GM12865 (cell line): Measurements from ENCODE around the gene RNASE4.
A peak's percentile ranks its signal among the peaks of the same experiment; 100 is the strongest.

Experiments
- DNase-seq: peaks from one replicate; pipeline ENCODE4 v3.0.0; 2010; ENCODE audit warnings: low read depth
- H3K4me3 ChIP-seq: 2 replicates; pipeline ENCODE4 v1.5.1; 2011; ENCODE audit warnings: mild to moderate bottlenecking, low read depth, low read length, control low read depth
- CTCF ChIP-seq: IDR thresholded peaks from 2 replicates; pipeline ENCODE4 v1.5.1; 2011; ENCODE audit warnings: low read length, control low read depth, low read depth, inconsistent platforms; ENCODE audit not compliant: insufficient read depth; ENCODE audit errors: missing control alignments

RNASE4 gene

GRCh38 chr14:20676072-20676471, 8.3 kb upstream of the RNASE4 start:
- H3K4me3 ChIP-seq: no peak overlapping the region
- DNase-seq: no peak
- TF ChIP-seq CTCF: no peak

GRCh38 chr14:20679907-20680306, 4.5 kb upstream of the RNASE4 start:
- H3K4me3 ChIP-seq: peak overlapping the region; percentile 78
- DNase-seq: peak; percentile 41

DNA sequence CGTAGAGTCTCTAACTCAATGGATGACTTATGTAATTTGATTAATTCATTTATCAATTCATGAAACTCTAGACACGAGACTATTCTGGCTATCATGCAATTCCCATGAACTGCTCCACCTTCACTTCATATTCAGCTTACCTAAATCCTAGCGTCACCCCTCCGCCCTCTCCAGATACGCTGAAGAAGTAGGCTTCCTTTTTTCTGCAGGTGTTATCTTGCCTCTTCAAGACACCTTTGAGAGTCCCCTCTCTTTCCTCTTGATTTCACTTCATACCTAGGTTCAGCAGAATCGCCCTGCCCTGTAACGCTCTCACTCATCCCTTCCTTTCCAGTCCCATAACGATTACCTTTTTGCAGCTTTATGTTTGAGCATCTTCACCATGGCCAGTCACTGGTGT, 4.0 kb upstream of the RNASE4 start:
- no peak for TF ChIP-seq CTCF
- H3K4me3 ChIP-seq: peak overlapping the region; percentile 78

More at GRCh38 chr14:20679907-20680306, 4.5 kb upstream of the RNASE4 start:
- TF ChIP-seq CTCF: no peak

GRCh38 chr14:20680843-20681347, 3.5 kb upstream of the RNASE4 start:
- peak overlapping the region; percentile 78 for H3K4me3 ChIP-seq
- no peak for DNase-seq
- no peak for TF ChIP-seq CTCF

More for the DNA sequence above, 4.0 kb upstream of the RNASE4 start:
- no peak for DNase-seq

DNA sequence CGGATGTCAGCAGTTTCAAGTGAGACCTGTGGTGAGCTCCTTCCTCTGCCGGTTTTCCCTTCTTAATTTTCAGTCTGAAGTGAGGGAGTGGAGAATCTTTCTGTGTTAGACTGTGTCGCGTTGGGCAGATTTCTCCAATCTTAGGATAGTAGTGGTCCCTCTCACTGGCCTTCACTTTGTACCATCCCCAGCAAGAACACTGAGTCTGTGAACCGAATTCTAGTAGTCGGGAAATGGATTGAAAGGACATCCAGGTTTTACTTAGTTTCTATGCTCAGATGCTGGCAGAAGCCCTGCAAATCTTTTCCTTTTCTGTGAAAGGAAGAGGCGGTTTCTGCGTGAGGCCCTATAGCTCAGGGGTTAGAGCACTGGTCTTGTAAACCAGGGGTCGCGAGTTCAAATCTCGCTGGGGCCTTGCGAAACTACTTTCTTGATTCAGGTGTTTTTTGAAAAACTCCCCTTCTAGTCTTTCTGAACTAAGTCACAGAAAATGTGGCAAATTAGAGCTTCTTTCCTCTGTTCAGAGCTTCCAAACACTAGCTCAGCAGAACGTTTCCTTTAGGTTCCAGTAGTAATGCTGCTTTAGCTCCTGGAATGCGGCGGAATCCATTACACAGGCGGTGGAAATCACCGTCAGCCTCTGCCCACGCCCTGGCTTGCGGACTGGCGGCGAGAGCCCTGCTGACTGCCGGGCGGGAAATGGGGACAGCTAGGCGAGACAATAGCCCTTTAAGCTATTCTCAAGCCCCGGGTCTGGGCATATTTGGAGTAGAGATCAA, 2.8 kb upstream of the RNASE4 start:
- peak; percentile 91 for DNase-seq
- peak overlapping the region; percentile 78 for H3K4me3 ChIP-seq

DNA sequence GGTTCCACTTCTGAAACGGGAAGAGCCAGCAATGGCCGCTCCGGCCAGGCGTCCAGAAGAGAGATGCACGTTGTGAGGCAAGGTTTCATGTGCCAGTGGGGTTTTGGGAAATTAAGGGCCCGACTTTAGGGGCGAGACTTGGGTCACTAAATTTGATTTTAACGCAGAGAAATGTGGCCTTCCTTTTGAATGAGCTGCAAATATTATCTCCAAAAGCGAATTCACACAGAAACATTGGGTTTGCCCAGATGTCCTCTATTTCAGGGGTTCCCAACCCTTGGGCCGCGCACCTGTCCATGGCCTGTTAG, 2.3 kb upstream of the RNASE4 start:
- H3K4me3 ChIP-seq: peak overlapping the region; percentile 78
- no peak for TF ChIP-seq CTCF
- DNase-seq: no peak

More for the DNA sequence above, 2.8 kb upstream of the RNASE4 start:
- no peak for TF ChIP-seq CTCF

- DNase-seq: peak; percentile 96
- peak overlapping the region; percentile 78 for H3K4me3 ChIP-seq
- no peak for TF ChIP-seq CTCF
Measured at GRCh38 chr14:20682435-20683124, 1.8 kb upstream of the RNASE4 start.
